PC-9 (cell line): ENCODE results near the gene SAMD1. TPM values are rescaled to one million over a fixed set of nuclear protein-coding genes. Genes with fewer than 3 reads are reported as not detected.

ENCODE experiments used
- BruUV-seq: library from RNA; stranded (reverse); fragments of 400-500 nt; replicated peaks from 2 replicates; lab custom pipeline; 2021; lab: Mats Ljungman, UMichigan
- CTCF ChIA-PET: fragments of 300-600 bp; sonication (Branson Sonifier 250); formaldehyde crosslinking; loops from one replicate; lab custom pipeline; 2022; ENCODE audit warnings: antibody characterized with exemption; lab: Charles Lee
- POLR2A ChIA-PET: fragments of 300-600 bp; sonication (Branson Sonifier 250); formaldehyde crosslinking; loops from one replicate; lab custom pipeline; 2022; ENCODE audit warnings: antibody characterized with exemption; ENCODE audit not compliant: unreplicated experiment; lab: Charles Lee
- DNase-seq, 2 experiments: peaks; one replicate each; pipeline versions ENCODE4 v3.0.0 to v3.0.0-alpha.2; 2015 to 2022; ENCODE audit warnings: mixed read lengths in 1 of 2
- H2AFZ ChIP-seq: fragments of 200-600 bp; sonication (generic); 2 replicates; pipeline ENCODE4 v1.8.1; 2017; ENCODE audit warnings: antibody characterized with exemption
- H3F3A ChIP-seq: fragments of 200-600 bp; sonication (generic); 2 replicates; pipeline ENCODE4 v1.8.1; 2017; ENCODE audit warnings: antibody characterized with exemption, mild to moderate bottlenecking, low read depth; ENCODE audit not compliant: insufficient read depth
- H3K27ac ChIP-seq: fragments of 200-600 bp; sonication (generic); 2 replicates; pipeline ENCODE4 v1.6.1; 2016; ENCODE audit warnings: mixed run types
- H3K27me3 ChIP-seq: fragments of 200-600 bp; sonication (generic); 2 replicates; pipeline ENCODE4 v1.6.1; 2016; ENCODE audit warnings: low read depth, mixed run types; ENCODE audit not compliant: insufficient read depth
- H3K36me3 ChIP-seq: fragments of 200-600 bp; sonication (generic); 2 replicates; pipeline ENCODE4 v1.6.1; 2016; ENCODE audit warnings: low read depth, mixed run types
- H3K4me1 ChIP-seq: fragments of 200-600 bp; sonication (generic); replicated peaks from 2 replicates; pipeline ENCODE4 v1.6.1; 2016; ENCODE audit warnings: mixed run types; ENCODE audit not compliant: insufficient read depth
- H3K4me2 ChIP-seq: fragments of 200-600 bp; sonication (generic); 2 replicates; pipeline ENCODE4 v1.6.1; 2017; ENCODE audit warnings: mixed run types
- H3K4me3 ChIP-seq: fragments of 200-600 bp; sonication (generic); 2 replicates; pipeline ENCODE4 v1.6.1; 2016; ENCODE audit warnings: mixed run types
- H3K79me2 ChIP-seq: fragments of 200-600 bp; sonication (generic); 2 replicates; pipeline ENCODE4 v1.6.1; 2017; ENCODE audit warnings: low read depth, mixed run types
- H3K9me2 ChIP-seq: fragments of 200-600 bp; sonication (generic); 2 replicates; pipeline ENCODE4 v1.8.1; 2017; ENCODE audit warnings: mild to moderate bottlenecking; ENCODE audit not compliant: insufficient read depth
- H3K9me3 ChIP-seq: fragments of 200-600 bp; sonication (generic); 2 replicates; pipeline ENCODE4 v1.8.1; 2016; ENCODE audit warnings: low read depth; ENCODE audit not compliant: insufficient read depth
- H4K20me1 ChIP-seq: fragments of 200-600 bp; sonication (generic); 2 replicates; pipeline ENCODE4 v1.8.1; 2017; ENCODE audit not compliant: insufficient read depth
- EZH2 ChIP-seq: fragments of 200-600 bp; sonication (generic); IDR thresholded peaks from 2 replicates; pipeline ENCODE4 v1.8.0; 2017; ENCODE audit warnings: antibody characterized with exemption, low read depth
- intact Hi-C: fragments of 100-400 bp; cut with micrococcal nuclease; formaldehyde crosslinking; loops from one replicate; pipeline ENCODE4 v1.10.0; 2022; ENCODE audit not compliant: unreplicated experiment
- total RNA-seq: library from RNA; stranded (reverse); gene quantifications from 2 replicates; pipeline ENCODE4 v1.2.3, GENCODE V29; 2021
- TF ChIP-seq, protein P1 (sequence below): fragments of 200-600 bp; sonication (generic); conservative IDR thresholded peaks from 2 replicates; pipeline ENCODE4 v1.6.1; 2017; ENCODE audit warnings: mixed run types, antibody characterized with exemption, mild to moderate bottlenecking, moderate library complexity

SAMD1 gene
- total RNA-seq, 1 experiment from 2014 or later, result 50.3 TPM

DNA sequence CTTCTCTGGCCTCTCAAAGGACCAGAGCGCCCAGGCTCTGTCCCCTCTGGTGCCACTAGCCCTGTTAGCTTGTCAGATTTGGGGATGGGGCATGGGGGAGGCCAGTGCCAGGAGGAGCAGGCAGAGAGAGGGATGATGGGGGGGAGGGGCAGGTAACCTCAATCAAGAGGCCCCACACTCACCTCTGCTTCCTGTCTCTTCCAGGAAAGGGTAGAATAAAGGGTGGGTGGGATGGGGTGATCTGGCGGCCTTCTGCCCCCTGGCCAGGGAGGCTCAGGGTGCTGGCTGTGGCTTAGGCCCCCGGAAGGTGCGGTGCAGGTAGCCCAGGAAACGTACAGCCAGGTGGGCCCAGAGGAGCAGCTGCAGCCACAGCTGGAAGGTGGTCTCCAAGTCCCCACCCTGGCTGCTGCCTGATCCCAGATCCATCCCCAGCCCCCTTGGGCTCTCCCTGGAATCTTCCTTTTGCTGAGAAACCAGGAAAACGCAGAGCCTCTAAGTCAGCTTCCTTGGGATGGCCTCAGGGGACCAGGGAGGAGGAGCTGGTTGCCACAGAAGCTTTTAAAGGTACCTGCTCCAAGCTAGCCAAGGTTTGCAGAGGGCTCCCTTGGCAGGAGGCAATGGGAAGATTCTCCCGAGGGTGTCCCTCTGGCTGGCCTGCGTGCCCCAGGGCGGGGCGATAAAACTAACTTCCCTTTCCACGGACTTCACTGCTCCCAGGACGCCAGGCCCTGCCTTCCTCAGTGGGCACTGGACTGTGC, 21.7 kb upstream of the SAMD1 start:
- H3K79me2 ChIP-seq, result peaks cover 20% of the 10 kb centered on the region
- DNase-seq, result no peak
- no peak overlapping the region for H3K4me2 ChIP-seq
- POLR2A ChIA-PET, result interaction anchor here (0.7 kb wide), 1 partner anchor 21 kb away, joined by 7 read pairs; no protein-coding TSS in a partner anchor
- H3K9me3 ChIP-seq, result no peaks in the 10 kb centered on the region
- intact Hi-C loops, result no loop called here
- CTCF ChIA-PET, result interaction anchor here (0.6 kb wide), 1 partner anchor 131 kb away, joined by 10 read pairs; no protein-coding TSS in a partner anchor
- peaks cover 26% of the 10 kb centered on the region; the same call in 1 of the 2 replicates for H3F3A ChIP-seq
- H3K4me1 ChIP-seq, result peaks cover 6% of the 10 kb centered on the region
- H2AFZ ChIP-seq, result no peak overlapping the region
- H3K9me2 ChIP-seq, result no peaks in the 10 kb centered on the region
- no peak overlapping the region for H3K27ac ChIP-seq
- BruUV-seq, result no TSS peak
- H3K27me3 ChIP-seq, result no peaks in the 10 kb centered on the region
- H3K36me3 ChIP-seq, result no peaks in the 10 kb centered on the region
- no peak overlapping the region for H3K4me3 ChIP-seq
- TF ChIP-seq, protein P1, sequence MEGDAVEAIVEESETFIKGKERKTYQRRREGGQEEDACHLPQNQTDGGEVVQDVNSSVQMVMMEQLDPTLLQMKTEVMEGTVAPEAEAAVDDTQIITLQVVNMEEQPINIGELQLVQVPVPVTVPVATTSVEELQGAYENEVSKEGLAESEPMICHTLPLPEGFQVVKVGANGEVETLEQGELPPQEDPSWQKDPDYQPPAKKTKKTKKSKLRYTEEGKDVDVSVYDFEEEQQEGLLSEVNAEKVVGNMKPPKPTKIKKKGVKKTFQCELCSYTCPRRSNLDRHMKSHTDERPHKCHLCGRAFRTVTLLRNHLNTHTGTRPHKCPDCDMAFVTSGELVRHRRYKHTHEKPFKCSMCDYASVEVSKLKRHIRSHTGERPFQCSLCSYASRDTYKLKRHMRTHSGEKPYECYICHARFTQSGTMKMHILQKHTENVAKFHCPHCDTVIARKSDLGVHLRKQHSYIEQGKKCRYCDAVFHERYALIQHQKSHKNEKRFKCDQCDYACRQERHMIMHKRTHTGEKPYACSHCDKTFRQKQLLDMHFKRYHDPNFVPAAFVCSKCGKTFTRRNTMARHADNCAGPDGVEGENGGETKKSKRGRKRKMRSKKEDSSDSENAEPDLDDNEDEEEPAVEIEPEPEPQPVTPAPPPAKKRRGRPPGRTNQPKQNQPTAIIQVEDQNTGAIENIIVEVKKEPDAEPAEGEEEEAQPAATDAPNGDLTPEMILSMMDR, result no peak
- TF ChIP-seq EZH2, result no peak
- no peaks in the 10 kb centered on the region for H4K20me1 ChIP-seq

DNA sequence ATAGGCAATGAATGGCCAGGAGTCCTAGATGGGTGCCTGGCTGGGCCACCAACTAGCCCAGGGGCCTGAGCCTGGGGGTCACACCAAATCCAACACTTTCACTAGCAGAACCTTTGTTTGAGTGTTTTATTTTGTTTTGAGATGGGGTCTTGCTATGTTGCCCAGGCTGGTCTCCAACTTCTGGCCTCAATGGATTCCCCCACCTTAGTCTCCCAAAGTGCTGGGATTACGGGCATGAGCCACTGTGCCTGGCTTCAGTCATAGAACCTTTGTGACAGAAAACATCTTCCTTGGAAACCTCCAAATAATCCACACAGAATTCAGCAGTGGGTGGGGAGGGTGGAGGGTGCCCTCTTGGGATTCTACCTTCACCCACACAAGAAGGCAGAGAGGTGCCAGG, 20.9 kb upstream of the SAMD1 start:
- Histone ChIP-seq H2AFZ (no peak overlapping the region), H3K4me3 (no peak overlapping the region), H3K27ac (no peak overlapping the region), H4K20me1 (no peaks in the 10 kb centered on the region), H3K27me3 (no peaks in the 10 kb centered on the region), H3K4me1 (peaks cover 2% of the 10 kb centered on the region), H3F3A (peaks cover 26% of the 10 kb centered on the region; the same call in 1 of the 2 replicates), H3K9me3 (no peaks in the 10 kb centered on the region), H3K9me2 (no peaks in the 10 kb centered on the region), H3K79me2 (peaks cover 13% of the 10 kb centered on the region), H3K4me2 (no peak overlapping the region), H3K36me3 (no peaks in the 10 kb centered on the region)
- no TSS peak for BruUV-seq
- no peak for DNase-seq
- no peak for TF ChIP-seq EZH2
- TF ChIP-seq, protein P1, result no peak
- ChIA-PET CTCF (no interaction called here), POLR2A (no interaction called here)
- intact Hi-C loops, result no loop called here

DNA sequence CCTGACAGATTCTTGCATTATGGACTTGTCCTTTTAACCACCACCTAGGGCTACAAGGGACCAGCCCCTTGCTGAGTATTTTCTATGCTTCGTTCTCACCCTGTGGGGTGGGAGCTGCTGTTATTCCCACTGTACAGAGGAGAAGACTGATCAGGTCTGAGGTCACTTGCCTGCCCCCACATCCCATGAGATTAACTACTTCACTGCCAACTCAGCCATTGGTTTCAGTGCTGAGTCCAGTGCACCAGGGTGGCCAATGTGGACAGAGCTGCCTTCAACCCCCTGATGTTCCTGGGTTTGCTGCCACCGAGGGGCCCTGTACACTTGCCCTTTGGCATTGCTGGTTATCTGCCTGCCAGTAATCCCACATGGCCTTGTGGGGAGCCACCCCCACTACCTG, 20.1 kb upstream of the SAMD1 start:
- H3K9me2 ChIP-seq, result no peaks in the 10 kb centered on the region
- H2AFZ ChIP-seq, result no peak overlapping the region
- peaks cover 23% of the 10 kb centered on the region; the same call in 1 of the 2 replicates for H3F3A ChIP-seq
- TF ChIP-seq, protein P1, result no peak
- no peak for TF ChIP-seq EZH2
- intact Hi-C loops, result no loop called here
- ChIA-PET CTCF (no interaction called here), POLR2A (no interaction called here)
- no peaks in the 10 kb centered on the region for H3K27me3 ChIP-seq
- H3K79me2 ChIP-seq, result 0 out of 2 replicates have a peak, but pooled peaks cover 5% of the 10 kb centered on the region
- no peak overlapping the region for H3K4me2 ChIP-seq
- no peaks in the 10 kb centered on the region for H3K36me3 ChIP-seq
- BruUV-seq, result no TSS peak
- DNase-seq, result no peak
- H3K9me3 ChIP-seq, result no peaks in the 10 kb centered on the region
- no peak overlapping the region for H3K4me3 ChIP-seq
- no peak overlapping the region for H3K27ac ChIP-seq
- H4K20me1 ChIP-seq, result no peaks in the 10 kb centered on the region
- H3K4me1 ChIP-seq, result no peaks in the 10 kb centered on the region
